Stimulated activated CD8-positive, alpha-beta memory T cell treated with anti-CD3 and anti-CD28 coated beads, Interleukin-15, amount 100 ng/mL, for 4 hours (primary cell): ENCODE results near the gene RIBC1.
A peak's percentile ranks its signal among the peaks of the same experiment; 100 is the strongest.
"Not testable (repeated sequence)": the region's sequence is repeated elsewhere in the genome, so short reads cannot be mapped to it uniquely, and the experiment has no call there.

Source experiments
- DNase-seq, 2 donors: peaks; one replicate each; pipeline ENCODE4 v3.0.0-alpha.2; 2020; ENCODE audit warnings: low read depth in 2 of 2

RIBC1 gene

DNA sequence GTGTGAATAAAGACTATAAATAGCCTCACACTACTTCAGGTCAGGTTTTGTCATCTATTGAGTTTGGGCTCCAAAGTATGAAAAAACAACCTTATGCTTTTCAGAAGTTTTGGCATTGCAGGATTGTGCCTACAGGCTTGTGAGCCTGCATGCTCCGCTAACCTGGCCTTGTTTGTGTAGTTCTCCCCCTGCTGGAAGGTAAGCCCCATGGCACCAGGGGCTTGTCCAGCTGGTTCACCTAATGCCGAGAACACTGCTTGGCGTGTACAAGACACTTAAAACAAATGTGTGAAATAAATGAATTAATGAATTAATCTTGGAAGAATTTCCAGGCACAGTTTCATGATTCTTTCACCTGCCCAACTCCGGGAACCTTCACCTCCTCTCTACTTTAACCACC is 13.3 kb downstream of the RIBC1 start:
- peak in 1 of 2 donors; percentile 24 for DNase-seq

DNA sequence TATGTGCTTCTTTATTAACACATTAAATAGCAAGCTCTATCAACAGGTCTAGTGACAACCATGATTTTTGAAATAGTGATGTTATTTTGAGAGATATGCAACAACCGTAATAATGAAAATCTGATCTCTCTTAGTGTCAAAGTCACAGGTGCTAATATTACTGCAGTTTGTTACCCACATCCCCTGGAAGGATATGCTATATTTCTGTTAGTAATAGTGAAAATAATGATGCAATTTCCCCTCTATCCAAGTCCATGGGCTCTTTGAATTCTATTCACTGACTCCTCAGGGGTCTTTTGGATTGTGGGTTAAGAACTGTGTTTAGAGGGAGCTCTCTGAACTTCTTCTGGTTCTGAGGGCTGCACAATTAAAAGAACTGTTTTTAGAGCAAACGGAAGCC is 14.5 kb downstream of the RIBC1 start:
- no peak for DNase-seq

DNA sequence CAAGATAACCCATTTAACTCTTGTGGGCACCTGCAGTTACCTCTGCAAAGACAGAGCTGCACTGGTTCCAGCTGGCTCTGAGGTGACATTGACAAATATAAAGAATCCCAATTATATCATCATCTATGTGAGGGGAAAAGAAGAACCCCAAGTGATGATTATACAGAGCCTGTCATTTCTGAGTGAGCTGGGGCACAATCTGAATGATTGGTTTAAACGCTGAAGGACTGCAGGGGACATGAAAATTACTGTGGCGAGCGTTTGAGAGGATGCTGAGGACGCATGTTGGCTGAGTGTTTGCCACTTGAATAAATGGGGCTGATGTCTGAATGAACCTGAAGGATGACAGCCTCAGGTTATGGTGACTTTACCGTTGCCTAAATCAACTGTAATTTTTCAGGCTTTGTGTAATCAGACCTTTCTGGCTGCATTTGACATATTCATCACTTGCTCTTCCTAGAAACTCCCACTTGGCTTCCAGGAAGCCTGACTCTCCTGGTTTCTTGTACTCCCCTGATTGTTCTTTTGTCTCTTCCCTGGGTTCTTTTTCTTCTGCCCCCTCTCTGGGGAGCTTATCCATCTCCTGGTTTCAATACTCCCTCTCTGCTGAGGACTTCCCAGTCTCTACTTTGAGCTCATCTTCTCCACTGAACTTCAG is 15.6 kb downstream of the RIBC1 start:
- no peak for DNase-seq

DNA sequence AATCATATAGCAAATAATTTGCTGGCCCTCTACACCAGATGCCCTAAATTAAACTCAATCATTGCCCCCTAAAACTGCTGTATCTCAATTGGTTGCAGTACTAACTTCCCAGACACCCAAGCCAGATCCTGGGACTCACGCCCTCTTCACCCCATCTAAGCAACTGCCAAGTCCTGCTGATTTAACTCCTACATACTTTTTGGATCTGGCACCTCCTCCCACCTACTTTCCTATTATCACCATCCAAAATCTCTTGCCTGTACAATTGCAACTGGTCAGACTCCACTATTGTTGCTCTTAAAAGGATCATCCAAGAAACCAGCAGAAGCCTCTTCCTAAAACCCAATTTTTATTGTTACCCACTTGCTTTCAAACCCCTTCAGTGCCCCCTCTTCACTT is 16.2 kb downstream of the RIBC1 start:
- no peak for DNase-seq

DNA sequence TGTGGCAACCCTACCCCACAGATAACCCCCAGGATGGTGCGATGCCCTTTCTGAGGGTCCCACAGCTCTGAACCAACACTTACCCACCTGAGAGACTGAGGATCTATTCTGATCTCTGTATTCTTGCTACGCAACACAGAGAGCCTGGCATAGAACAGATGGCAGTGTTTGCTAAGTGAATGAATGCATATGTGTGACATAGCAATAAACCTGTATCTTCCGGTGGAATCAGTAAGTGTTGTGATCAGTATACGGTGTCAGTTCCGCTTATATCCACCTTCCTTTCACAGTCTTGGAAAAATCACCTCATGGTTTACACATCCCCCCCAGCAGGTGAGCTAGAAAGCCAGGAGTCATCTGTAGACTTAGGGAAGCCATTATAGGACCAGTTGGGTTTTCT is 17.4 kb downstream of the RIBC1 start:
- DNase-seq, result no peak

DNA sequence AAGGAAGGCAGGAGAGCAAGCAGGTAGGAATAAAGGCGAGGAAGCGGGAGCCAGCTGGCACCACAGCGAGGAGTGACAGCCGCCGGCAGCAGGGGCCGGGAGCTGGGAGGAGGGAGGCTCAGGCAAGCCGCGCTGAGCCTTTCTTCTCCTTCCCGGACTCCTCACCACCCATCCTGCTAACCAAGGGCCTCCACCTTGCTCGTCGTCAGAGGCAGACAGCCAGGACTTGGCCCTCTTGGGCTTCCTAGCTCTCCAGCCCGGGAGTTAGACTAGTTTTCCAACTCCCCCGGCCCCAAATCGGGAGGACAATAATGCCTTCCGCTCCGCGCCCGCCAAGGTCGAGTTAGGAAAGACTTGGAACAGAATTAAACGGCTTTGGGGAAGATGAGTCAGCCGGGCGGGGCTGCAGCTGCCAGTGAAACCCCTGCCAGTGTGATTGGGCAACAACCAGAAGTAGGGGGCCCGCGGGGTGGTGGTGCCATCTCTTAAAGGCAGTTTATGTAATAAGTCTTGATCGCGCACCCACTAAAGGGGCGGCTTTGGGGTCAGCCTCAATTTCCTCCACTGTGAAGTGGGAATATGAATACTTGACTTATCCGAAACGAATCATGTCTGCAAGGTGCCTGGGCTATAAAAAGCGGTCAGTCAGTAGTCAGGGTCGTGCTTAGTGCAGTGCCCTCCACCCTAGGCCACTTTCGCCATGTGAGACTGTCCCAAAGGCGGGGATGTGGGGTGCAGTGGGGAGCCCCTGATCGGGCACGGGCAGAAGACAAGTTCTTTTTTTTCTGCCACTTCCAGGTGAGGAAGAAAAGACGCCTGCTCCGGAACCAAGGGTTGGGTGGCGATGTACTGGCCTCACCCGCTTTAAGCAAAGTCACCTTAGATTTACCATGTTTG is 18.2 kb downstream of the RIBC1 start:
- no peak for DNase-seq

DNA sequence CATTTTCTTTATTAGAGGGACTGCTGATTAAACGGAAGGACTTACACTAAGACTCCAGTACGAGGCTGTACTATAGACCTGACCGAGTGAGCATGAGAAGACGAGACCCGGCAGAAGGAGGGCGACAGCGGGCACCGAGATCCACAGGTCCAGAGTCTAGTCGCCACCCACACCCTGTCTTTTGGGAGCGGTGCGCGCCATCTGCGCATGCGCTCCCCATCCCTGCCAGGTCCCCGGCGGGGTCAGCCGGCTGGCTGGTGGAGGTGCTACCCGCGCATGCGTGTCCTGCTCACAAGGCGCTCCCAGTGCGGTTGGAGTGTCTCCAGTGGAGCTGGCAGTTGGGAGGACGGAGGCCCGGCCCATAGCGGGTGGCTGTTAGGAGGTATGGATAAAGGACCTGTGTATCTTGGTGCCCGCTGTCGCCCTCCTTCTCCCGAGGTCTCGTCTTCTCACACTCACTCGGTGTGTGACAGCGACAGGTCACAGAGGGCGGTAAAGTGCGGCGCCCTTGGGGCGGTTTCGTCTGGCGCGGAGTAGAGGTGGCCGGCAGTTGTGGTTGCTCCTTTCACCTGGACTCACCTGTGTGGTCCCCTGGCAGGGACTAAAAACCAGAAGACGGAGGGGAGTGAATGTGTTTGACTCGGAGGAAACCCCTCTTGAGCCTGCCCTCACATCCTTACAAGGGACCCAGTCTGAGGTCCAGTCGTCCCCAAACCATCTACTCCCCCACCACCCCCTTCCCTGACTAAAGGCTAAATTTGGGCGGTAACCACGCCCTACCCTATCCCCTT is 19.1 kb downstream of the RIBC1 start:
- peak; percentile 36 to 52 for DNase-seq

DNA sequence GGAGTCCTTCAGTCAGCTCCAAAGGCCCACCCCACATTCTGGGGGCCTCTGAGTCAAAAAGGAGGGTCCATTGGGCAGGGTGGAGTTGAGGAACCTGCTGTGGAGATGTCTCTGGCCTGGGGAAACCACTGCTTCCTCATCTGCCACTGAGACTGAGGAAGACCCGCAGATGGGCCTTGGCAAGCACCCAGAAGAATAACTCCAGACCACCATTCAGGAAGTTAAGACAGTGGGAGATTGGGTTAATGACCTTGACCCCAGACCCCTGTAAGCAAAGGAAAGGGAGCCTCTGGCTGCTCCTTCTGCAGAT is 19.6 kb downstream of the RIBC1 start:
- no peak for DNase-seq

DNA sequence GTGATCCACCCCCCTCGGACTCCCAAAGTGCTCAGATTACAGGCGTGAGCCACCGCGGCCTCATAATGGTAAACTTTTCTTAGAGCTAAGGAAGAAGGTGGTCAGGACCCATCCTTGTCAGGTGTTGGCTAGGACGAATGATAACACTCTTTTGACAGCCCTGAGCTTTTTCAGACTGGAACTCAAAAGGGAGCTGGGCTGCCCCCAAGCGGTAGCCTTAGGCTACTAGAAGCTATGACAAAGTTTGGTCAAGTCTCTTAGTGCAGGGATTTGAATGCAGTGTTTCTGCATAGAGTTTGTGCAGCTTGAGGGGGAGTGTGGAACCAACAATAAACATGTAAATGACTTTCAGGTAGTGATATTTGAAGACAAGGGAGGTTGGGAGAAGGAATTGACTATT is 23.3 kb downstream of the RIBC1 start:
- DNase-seq, result no peak

DNA sequence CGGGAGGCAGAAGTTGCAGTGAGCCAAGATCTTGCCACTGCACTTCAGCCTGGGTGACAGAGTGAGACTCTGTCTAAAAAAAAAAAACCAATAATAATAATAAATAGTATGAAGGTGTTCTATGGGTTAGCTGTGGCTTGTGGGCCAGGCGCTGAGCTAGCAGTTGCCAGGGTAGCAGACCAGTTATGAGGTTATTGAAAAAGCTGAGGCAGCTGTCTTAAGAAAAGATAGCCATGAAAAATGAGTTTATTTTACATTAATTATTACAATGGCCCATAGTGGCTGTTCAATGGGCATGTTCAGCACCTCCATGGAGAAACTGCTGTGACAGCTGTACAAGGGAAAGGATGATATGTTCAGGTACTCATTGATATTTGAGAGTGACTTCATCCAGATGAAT is 24.8 kb downstream of the RIBC1 start:
- DNase-seq, result no peak

DNA sequence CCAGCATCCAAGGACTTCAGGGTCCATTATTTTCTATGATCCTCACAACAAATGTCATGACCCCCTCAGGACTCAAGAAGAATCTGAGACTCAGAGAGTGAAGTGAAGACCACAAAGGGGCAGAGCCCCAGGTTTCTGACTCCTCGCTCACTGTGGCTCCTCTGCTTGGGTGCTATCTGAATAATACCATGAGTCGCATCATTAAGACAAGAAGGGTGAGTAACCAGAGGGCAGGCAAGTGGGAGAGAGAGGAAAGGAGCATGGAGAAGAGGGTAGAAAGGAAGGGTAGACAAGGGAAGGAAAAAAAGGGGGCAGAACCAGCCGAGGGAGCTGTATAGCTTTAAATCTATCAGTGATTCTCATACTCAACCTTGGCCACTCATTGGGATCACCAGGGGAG is 27.0 kb downstream of the RIBC1 start:
- DNase-seq, result no peak

DNA sequence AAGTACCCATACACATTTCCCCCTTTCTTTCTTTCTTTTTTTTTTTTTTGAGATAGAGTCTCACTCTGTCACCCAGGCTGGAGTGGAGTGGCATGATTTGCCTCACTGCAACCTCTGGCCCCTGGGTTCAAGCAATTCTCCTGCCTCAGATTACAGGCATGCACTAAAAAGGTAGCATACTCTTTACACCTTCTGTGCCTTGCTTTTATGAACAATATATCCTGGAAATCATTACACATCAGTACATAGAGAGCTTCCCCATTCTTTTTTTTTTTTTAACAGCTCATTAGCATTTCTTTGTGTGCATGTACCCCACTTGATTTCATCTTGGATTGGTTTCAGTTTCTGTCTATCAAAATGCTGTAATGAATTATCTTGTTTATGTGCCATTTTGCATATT is 30.1 kb downstream of the RIBC1 start:
- no peak for DNase-seq

DNA sequence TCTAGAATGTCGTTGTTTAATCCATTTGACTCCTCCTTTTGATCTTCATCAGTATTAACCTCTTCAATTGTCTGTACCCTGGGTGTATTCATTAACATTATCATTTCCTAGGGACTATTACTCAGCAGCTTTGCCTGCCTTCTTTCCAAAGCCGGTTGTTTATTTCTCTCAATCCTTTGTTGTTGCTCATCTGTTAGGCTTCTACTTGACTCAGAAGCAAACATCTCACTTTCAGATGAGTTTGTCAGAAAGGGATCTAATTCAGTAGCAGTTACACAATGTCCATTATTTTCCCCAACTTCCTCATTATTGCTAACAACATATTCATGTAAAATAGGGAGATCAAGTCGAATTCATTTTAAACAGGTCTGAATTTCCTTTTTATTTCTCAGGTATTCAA is 33.6 kb downstream of the RIBC1 start:
- no peak for DNase-seq

DNA sequence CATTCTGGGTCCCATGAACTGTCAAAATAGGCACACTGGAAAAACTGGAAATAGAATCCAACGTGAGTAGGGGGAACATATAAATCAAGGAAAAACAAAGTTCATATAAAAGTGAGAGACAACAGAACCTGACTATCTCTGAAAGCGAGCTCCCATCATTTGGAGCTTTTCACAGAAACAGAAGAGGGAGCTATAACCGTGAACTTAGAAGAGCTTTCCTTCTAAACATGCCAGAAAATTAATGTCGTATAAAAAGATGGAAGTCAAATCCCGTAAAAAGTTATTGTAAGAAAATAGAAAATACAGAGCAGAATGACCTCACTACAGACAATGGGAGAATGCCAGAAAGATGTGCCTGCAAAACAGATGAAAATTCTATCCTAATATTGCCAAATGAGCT is 35.4 kb downstream of the RIBC1 start:
- no peak for DNase-seq

DNA sequence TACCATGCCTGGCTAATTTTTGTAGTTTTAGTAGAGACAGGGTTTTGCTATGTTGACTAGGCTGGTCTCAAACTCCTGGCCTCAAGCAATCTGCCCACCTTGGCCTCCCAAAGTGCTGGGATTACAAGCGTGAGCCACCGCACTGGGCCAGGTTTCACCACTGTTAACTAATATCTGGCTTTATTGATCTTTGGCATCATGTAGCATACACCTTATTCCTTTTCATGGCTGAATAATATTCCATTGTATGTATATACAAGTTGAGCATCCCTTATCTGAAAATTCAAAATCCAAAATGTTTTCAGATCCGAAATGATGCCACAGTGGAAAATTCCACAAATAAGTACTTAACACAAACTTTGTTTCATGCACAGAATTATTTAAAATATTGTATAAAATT is 46.0 kb downstream of the RIBC1 start:
- not testable (repeated sequence) for DNase-seq

DNA sequence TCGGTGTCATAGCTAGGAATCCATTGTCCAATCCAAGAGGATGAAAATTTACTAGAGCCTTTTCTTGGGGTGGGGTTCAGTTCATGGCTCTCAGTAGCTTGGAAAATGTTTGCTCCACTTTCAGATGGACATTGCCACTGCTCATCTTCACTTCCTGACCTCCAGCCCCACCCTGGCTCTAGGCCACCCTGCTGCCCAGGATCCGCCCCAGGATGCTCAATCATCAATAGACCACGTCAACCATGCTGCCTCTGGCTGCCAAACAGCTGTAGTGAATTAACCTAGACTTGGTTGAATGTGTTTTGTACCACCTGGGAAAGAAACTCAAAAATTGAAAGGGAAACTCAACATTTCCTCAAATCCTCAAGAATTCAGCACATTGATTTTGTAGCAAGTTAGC is 48.7 kb downstream of the RIBC1 start:
- no peak for DNase-seq

DNA sequence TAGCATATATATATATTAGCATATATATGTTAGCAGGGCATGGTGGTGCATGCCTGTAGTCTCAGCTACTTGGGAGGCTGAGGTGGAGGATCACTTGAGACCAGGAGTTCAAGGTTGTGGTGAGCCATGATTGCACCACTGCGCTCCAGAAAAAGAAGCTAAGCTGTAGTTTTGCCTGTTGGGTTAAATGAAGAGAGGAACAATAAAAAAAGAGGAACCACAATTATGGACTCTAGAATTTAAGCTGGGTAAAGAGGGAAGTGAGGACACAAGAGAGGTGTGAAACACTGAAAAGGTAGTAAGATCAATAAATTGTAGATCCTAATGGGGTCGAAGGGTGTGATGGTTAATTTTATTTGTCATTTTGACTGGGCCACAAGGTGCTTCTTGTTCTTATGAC is 52.0 kb downstream of the RIBC1 start:
- DNase-seq, result no peak

DNA sequence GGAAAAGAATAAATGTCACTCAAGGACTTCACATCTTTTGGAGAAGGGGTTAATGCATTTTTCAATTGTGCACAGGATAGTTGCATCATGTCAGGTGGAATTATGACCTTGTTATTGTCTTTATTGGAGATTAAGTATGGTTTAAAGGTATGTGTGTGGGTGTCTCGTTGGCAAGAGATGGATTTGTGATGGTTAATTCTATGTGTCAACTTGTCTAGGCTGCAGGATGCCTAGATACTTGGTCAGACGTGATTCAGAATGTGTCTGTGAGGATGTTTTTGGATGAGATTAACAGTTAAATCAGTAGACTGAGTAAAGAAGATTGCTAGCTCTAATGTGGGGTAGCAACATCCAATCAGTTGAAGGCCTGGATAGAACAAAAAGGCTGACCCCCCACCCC is 53.7 kb downstream of the RIBC1 start:
- no peak for DNase-seq

DNA sequence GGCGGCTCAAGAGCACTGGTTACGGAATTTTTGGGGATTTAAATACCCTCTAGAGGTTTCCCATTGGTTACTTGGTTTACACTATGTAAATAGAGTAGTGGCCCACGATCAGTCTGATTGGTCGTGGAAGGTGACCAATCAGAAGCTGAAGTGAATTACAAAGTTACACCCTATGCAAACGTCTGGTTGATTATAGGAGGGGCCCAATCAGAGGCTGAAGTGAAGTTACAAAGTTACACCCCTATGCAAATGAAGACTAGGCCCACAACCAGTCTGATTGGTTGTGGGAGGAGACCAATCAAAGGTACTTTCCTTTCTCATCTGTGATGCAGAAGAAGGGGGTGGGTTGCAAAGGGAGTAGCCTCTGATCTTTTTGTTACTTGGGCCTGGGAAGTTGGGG is 56.6 kb downstream of the RIBC1 start:
- DNase-seq, result no peak
